DOHH2 (cell line): ENCODE data around the gene SP8.

Experiments
- EZH2phosphoT487 ChIP-seq: fragments of 200-600 bp; sonication (generic); IDR thresholded peaks from 2 replicates; pipeline ENCODE4 v1.6.1; 2017; ENCODE audit warnings: borderline replicate concordance, mild to moderate bottlenecking, antibody characterized with exemption, low read length, moderate library complexity, mixed read lengths
- TF ChIP-seq, protein P1 (sequence below): fragments of 200-600 bp; sonication (generic); IDR thresholded peaks from one replicate; pipeline ENCODE4 v1.5.1; 2014; ENCODE audit warnings: antibody characterized with exemption, mild to moderate bottlenecking, low read depth, low read length; ENCODE audit not compliant: poor library complexity, severe bottlenecking

DNA sequence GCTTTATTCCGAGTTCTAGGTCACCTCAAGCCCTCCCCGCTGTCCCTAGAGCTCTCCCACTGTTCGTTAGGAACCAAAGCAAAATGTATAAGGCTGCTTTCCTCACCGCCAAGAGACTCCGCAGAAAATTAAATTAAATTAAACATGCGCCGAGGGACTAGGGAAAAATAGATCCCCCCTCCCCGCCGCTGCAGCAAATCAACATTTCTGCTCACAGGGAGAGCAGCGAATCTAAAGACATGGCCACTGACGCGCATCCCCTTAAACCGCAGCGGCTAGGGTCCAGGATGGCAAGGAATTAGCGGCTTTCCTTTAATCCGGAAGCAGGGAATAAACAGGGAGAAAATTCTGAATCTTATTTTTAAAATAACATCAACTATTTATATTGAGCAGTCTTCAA is 7.6 kb downstream of the SP8 start:
- TF ChIP-seq, protein P1, sequence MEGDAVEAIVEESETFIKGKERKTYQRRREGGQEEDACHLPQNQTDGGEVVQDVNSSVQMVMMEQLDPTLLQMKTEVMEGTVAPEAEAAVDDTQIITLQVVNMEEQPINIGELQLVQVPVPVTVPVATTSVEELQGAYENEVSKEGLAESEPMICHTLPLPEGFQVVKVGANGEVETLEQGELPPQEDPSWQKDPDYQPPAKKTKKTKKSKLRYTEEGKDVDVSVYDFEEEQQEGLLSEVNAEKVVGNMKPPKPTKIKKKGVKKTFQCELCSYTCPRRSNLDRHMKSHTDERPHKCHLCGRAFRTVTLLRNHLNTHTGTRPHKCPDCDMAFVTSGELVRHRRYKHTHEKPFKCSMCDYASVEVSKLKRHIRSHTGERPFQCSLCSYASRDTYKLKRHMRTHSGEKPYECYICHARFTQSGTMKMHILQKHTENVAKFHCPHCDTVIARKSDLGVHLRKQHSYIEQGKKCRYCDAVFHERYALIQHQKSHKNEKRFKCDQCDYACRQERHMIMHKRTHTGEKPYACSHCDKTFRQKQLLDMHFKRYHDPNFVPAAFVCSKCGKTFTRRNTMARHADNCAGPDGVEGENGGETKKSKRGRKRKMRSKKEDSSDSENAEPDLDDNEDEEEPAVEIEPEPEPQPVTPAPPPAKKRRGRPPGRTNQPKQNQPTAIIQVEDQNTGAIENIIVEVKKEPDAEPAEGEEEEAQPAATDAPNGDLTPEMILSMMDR, result no peak
- no peak for TF ChIP-seq EZH2phosphoT487
